PFSK-1 (cell line): ENCODE measurements around the gene PSD.

ENCODE experiments used
- FOXP2 ChIP-seq: optimal IDR thresholded peaks from 2 replicates; pipeline ENCODE3; 2011; ENCODE audit warnings: borderline replicate concordance, control low read depth, inconsistent platforms; ENCODE audit not compliant: insufficient read depth; ENCODE audit errors: extremely low read length, extremely low read depth
- POLR2AphosphoS5 ChIP-seq: IDR thresholded peaks from 2 replicates; pipeline ENCODE4 v1.6.1; 2012; ENCODE audit warnings: low read depth, mild to moderate bottlenecking, control low read depth, low read length, moderate library complexity
- SIN3A ChIP-seq: IDR thresholded peaks from 2 replicates; pipeline ENCODE4 v1.6.1; 2012; ENCODE audit warnings: mild to moderate bottlenecking, low read length, moderate library complexity, borderline replicate concordance; ENCODE audit not compliant: insufficient read depth
- TAF1 ChIP-seq: IDR thresholded peaks from 2 replicates; pipeline ENCODE4 v1.6.1; 2012; ENCODE audit warnings: low read length, control low read depth, borderline replicate concordance; ENCODE audit not compliant: insufficient read depth
- TF ChIP-seq, protein P1 (sequence below), 2 experiments: IDR thresholded peaks; 2 replicates each; pipeline versions ENCODE4 v1.6.1 to v1.8.0; 2011 to 2012; ENCODE audit warnings: low read depth in 2 of 2, low read length in 2 of 2, control low read depth in 1 of 2, inconsistent platforms in 1 of 2, mild to moderate bottlenecking in 1 of 2, moderate library complexity in 1 of 2; ENCODE audit not compliant: insufficient read depth in 1 of 2

- TF ChIP-seq FOXP2 (no peak), TAF1 (no peak), POLR2AphosphoS5 (no peak), SIN3A (no peak)
- TF ChIP-seq, protein P1, sequence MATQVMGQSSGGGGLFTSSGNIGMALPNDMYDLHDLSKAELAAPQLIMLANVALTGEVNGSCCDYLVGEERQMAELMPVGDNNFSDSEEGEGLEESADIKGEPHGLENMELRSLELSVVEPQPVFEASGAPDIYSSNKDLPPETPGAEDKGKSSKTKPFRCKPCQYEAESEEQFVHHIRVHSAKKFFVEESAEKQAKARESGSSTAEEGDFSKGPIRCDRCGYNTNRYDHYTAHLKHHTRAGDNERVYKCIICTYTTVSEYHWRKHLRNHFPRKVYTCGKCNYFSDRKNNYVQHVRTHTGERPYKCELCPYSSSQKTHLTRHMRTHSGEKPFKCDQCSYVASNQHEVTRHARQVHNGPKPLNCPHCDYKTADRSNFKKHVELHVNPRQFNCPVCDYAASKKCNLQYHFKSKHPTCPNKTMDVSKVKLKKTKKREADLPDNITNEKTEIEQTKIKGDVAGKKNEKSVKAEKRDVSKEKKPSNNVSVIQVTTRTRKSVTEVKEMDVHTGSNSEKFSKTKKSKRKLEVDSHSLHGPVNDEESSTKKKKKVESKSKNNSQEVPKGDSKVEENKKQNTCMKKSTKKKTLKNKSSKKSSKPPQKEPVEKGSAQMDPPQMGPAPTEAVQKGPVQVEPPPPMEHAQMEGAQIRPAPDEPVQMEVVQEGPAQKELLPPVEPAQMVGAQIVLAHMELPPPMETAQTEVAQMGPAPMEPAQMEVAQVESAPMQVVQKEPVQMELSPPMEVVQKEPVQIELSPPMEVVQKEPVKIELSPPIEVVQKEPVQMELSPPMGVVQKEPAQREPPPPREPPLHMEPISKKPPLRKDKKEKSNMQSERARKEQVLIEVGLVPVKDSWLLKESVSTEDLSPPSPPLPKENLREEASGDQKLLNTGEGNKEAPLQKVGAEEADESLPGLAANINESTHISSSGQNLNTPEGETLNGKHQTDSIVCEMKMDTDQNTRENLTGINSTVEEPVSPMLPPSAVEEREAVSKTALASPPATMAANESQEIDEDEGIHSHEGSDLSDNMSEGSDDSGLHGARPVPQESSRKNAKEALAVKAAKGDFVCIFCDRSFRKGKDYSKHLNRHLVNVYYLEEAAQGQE (IDR thresholded peaks at IDR 0.05; ENCODE audit: insufficient read depth in 1 of 2, low read depth in 2 of 2, low read length in 2 of 2) = no peak
Measured at GRCh38 chr10:102416695-102417094, 1.9 kb downstream of the PSD start.
